GM12801 (cell line): ENCODE data around the gene SOX21.

Source experiments
- TF ChIP-seq, protein P1 (sequence below): IDR thresholded peaks from one replicate; pipeline ENCODE4 v1.5.1; 2011; ENCODE audit warnings: control low read depth; ENCODE audit not compliant: insufficient read length; ENCODE audit errors: extremely low read depth

Gene SOX21

GRCh38 chr13:94667190-94667589 is 45.2 kb downstream of the SOX21 start:
- TF ChIP-seq, protein P1, sequence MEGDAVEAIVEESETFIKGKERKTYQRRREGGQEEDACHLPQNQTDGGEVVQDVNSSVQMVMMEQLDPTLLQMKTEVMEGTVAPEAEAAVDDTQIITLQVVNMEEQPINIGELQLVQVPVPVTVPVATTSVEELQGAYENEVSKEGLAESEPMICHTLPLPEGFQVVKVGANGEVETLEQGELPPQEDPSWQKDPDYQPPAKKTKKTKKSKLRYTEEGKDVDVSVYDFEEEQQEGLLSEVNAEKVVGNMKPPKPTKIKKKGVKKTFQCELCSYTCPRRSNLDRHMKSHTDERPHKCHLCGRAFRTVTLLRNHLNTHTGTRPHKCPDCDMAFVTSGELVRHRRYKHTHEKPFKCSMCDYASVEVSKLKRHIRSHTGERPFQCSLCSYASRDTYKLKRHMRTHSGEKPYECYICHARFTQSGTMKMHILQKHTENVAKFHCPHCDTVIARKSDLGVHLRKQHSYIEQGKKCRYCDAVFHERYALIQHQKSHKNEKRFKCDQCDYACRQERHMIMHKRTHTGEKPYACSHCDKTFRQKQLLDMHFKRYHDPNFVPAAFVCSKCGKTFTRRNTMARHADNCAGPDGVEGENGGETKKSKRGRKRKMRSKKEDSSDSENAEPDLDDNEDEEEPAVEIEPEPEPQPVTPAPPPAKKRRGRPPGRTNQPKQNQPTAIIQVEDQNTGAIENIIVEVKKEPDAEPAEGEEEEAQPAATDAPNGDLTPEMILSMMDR, result no peak

DNA sequence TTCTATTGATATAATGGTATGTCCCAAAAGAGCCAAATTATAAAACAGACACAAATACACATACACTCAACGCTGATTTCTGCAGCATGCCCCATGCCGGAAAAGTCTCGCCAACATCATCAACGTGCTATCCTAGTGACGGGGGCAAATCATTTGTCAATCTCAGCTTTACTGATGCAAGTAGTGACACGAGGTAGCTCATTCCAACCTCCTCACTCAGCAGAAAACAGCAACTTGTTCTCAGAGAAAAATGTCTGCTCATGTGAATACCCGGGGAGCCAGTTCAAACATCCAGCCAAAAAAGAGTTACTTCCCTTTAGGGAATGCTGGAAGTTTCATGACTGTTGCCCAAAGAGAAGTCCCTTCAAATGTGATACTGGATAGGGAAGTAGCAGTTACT is 46.3 kb downstream of the SOX21 start:
- TF ChIP-seq, protein P1, result no peak

- TF ChIP-seq, protein P1, result no peak
These were observed 47.5 kb downstream of the SOX21 start for GRCh38 chr13:94664889-94665288.

DNA sequence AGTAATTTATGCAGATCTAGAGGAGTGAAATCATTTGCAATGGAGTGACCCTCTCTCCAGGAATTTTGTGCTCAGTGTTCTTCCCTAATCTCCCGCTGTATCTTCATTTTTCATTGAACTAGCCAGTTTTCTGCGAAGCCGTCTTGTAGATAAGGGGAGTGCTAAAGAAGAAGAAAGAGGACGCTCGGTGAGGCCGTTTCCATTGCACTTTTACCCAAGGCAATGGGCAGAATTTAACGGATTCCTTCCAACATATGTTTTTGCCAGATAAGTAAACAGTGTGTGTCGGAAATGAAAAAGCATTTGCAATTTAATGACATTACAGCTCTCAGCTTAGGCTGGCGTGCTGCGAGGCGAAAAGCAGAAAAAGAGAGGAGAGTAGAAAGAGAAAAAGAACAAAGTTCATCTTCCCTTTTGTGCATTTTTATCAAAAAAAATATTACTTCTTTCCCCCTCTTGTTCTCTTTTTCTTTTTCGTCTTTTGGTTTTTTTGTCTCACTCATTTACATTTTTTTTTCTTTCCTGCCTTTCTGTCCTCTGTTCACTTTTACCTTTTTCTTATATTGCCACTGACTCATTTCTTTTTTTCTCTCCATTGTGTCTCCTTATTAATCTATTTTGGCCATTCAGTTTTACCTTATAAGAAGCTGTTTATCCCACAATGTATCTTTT is 49.9 kb downstream of the SOX21 start:
- TF ChIP-seq, protein P1, result no peak

- TF ChIP-seq, protein P1, result no peak
These were observed 50.9 kb downstream of the SOX21 start for GRCh38 chr13:94661406-94661805.

DNA sequence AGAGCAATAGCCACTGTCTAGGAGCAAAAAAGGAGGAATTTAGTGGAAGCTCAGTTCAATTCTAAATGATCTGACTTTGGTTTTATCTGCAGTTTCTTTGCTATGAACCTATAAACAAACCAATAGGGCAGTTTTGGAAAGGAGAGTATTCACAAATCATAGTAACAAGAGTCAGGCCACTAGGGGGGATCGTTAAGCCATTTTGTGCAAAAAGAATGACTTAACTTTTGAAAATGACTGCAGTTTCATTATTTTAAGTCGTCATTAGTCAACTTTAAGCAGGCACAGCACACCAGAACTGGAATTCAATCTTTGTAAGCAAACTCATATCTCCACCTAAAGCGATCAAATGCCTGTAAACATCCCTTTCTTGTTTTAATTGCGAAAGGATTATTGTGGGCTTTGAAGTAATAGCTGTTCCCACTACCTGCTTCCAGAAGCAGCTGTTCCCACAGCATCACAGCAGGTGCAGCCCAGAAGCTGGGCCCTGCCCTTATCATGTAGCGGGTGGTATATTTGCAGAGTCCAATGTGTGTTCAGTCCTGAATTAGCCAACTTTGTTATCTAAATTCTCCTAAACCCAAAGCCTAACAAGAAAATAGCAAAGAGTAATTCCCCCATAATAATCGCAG is 51.5 kb downstream of the SOX21 start:
- TF ChIP-seq, protein P1, result no peak
